BLaER1 (cell line): ENCODE measurements around the gene ARVCF.
A peak's percentile ranks its signal among the peaks of the same experiment; 100 is the strongest.

Experiments
- H3K27ac ChIP-seq: shearing (Covaris generic); formaldehyde crosslinking; 2 replicates; pipeline ENCODE4 v1.8.1; 2022
- H3K27me3 ChIP-seq: shearing (Covaris generic); formaldehyde crosslinking; 2 replicates; pipeline ENCODE4 v1.8.1; 2022
- H3K36me3 ChIP-seq: shearing (Covaris generic); formaldehyde crosslinking; 2 replicates; pipeline ENCODE4 v1.8.1; 2022
- H3K4me1 ChIP-seq: shearing (Covaris generic); formaldehyde crosslinking; 2 replicates; pipeline ENCODE4 v1.8.1; 2022
- H3K4me2 ChIP-seq: shearing (Covaris generic); formaldehyde crosslinking; 2 replicates; pipeline ENCODE4 v1.8.1; 2022
- H3K4me3 ChIP-seq: shearing (Covaris generic); formaldehyde crosslinking; 2 replicates; pipeline ENCODE4 v1.8.1; 2022
- H3K9ac ChIP-seq: shearing (Covaris generic); formaldehyde crosslinking; 2 replicates; pipeline ENCODE4 v1.8.1; 2022
- H3K9me3 ChIP-seq: shearing (Covaris generic); formaldehyde crosslinking; 2 replicates; pipeline ENCODE4 v1.8.1; 2022
- H4K20me1 ChIP-seq: shearing (Covaris generic); formaldehyde crosslinking; 2 replicates; pipeline ENCODE4 v1.8.1; 2022
- Cebpa-rat ChIP-seq: shearing (Covaris generic); IDR thresholded peaks from 2 replicates; pipeline ENCODE4 v1.8.1; 2022

ARVCF gene

GRCh38 chr22:20061481-20061861 lies 44.8 kb upstream of the ARVCF start:
- Histone ChIP-seq H4K20me1 (no peaks in the 10 kb centered on the region), H3K4me3 (no peak overlapping the region)

GRCh38 chr22:20060700-20061480 lies 44.3 kb upstream of the ARVCF start:
- peaks cover 89% of the 10 kb centered on the region for H3K36me3 ChIP-seq
- no peak for TF ChIP-seq Cebpa-rat
- H3K4me1 ChIP-seq = peaks cover 36% of the 10 kb centered on the region
- no peaks in the 10 kb centered on the region for H4K20me1 ChIP-seq
- no peak overlapping the region for H3K4me3 ChIP-seq
- no peak overlapping the region for H3K4me2 ChIP-seq
- no peak overlapping the region for H3K27ac ChIP-seq
- no peaks in the 10 kb centered on the region for H3K9me3 ChIP-seq
- no peaks in the 10 kb centered on the region for H3K27me3 ChIP-seq
- no peak overlapping the region for H3K9ac ChIP-seq

More at GRCh38 chr22:20061481-20061861, 44.8 kb upstream of the ARVCF start:
- no peaks in the 10 kb centered on the region for H3K27me3 ChIP-seq
- peaks cover 89% of the 10 kb centered on the region for H3K36me3 ChIP-seq
- peaks cover 30% of the 10 kb centered on the region for H3K4me1 ChIP-seq
- no peak for TF ChIP-seq Cebpa-rat
- H3K9ac ChIP-seq = no peak overlapping the region
- H3K9me3 ChIP-seq = no peaks in the 10 kb centered on the region
- no peak overlapping the region for H3K27ac ChIP-seq
- no peak overlapping the region for H3K4me2 ChIP-seq

GRCh38 chr22:20058989-20059770 lies 42.6 kb upstream of the ARVCF start:
- no peak for TF ChIP-seq Cebpa-rat
- Histone ChIP-seq H3K4me2 (no peak overlapping the region), H3K9ac (no peak overlapping the region; the same call in 1 of the 2 replicates), H3K27me3 (no peaks in the 10 kb centered on the region), H3K27ac (no peak overlapping the region), H3K4me3 (no peak overlapping the region), H3K4me1 (peaks cover 53% of the 10 kb centered on the region), H3K9me3 (no peaks in the 10 kb centered on the region), H3K36me3 (peaks cover 85% of the 10 kb centered on the region), H4K20me1 (no peaks in the 10 kb centered on the region)

GRCh38 chr22:20057596-20058268 lies 41.1 kb upstream of the ARVCF start:
- H3K36me3 ChIP-seq = peaks cover 73% of the 10 kb centered on the region
- no peak for TF ChIP-seq Cebpa-rat
- H3K4me2 ChIP-seq = no peak overlapping the region
- no peak overlapping the region for H3K4me3 ChIP-seq
- H3K4me1 ChIP-seq = peaks cover 68% of the 10 kb centered on the region
- H3K27ac ChIP-seq = peak overlapping the region; percentile 90; the same call in 1 of the 2 replicates
- no peaks in the 10 kb centered on the region for H4K20me1 ChIP-seq
- no peaks in the 10 kb centered on the region for H3K27me3 ChIP-seq
- no peaks in the 10 kb centered on the region for H3K9me3 ChIP-seq
- no peak overlapping the region for H3K9ac ChIP-seq

- Histone ChIP-seq H3K9me3 (no peaks in the 10 kb centered on the region), H3K27ac (peak overlapping the region; percentile 90), H3K4me3 (peak overlapping the region; percentile 11; the same call in 1 of the 2 replicates), H3K36me3 (peaks cover 71% of the 10 kb centered on the region), H4K20me1 (no peaks in the 10 kb centered on the region), H3K27me3 (no peaks in the 10 kb centered on the region), H3K4me2 (peak overlapping the region; percentile 97), H3K4me1 (peaks cover 77% of the 10 kb centered on the region), H3K9ac (peak overlapping the region; percentile 44)
- TF ChIP-seq Cebpa-rat = no peak
Observed at GRCh38 chr22:20056696-20057386, 40.2 kb upstream of the ARVCF start.

GRCh38 chr22:20056161-20056560 lies 39.5 kb upstream of the ARVCF start:
- peak overlapping the region; percentile 97 for H3K4me2 ChIP-seq
- peak overlapping the region; percentile 11; the same call in 1 of the 2 replicates for H3K4me3 ChIP-seq
- H3K4me1 ChIP-seq = peaks cover 78% of the 10 kb centered on the region
- no peaks in the 10 kb centered on the region for H3K27me3 ChIP-seq
- peaks cover 71% of the 10 kb centered on the region for H3K36me3 ChIP-seq
- no peaks in the 10 kb centered on the region for H4K20me1 ChIP-seq
- H3K9me3 ChIP-seq = no peaks in the 10 kb centered on the region
- peak overlapping the region; percentile 90 for H3K27ac ChIP-seq
- TF ChIP-seq Cebpa-rat = no peak
- peak overlapping the region; percentile 44 for H3K9ac ChIP-seq

- Histone ChIP-seq H3K4me3 (no peak overlapping the region), H3K4me1 (peaks cover 78% of the 10 kb centered on the region), H3K9me3 (no peaks in the 10 kb centered on the region), H3K9ac (peak overlapping the region; percentile 44), H3K27me3 (no peaks in the 10 kb centered on the region), H3K4me2 (peak overlapping the region; percentile 97), H4K20me1 (no peaks in the 10 kb centered on the region), H3K36me3 (peaks cover 67% of the 10 kb centered on the region), H3K27ac (peak overlapping the region; percentile 90)
- TF ChIP-seq Cebpa-rat = no peak
Observed at GRCh38 chr22:20055654-20056053, 39.0 kb upstream of the ARVCF start.

GRCh38 chr22:20055144-20055543 lies 38.5 kb upstream of the ARVCF start:
- Histone ChIP-seq H3K36me3 (peaks cover 62% of the 10 kb centered on the region), H3K27me3 (no peaks in the 10 kb centered on the region), H3K9ac (no peak overlapping the region), H3K27ac (peak overlapping the region; percentile 90), H3K9me3 (no peaks in the 10 kb centered on the region), H3K4me1 (peaks cover 78% of the 10 kb centered on the region), H3K4me3 (no peak overlapping the region), H3K4me2 (peak overlapping the region; percentile 97), H4K20me1 (no peaks in the 10 kb centered on the region)
- TF ChIP-seq Cebpa-rat = no peak

GRCh38 chr22:20054485-20054884 lies 37.9 kb upstream of the ARVCF start:
- Histone ChIP-seq H3K4me3 (peak overlapping the region; percentile 45), H3K27ac (peak overlapping the region; percentile 90), H3K27me3 (no peaks in the 10 kb centered on the region), H3K9me3 (no peaks in the 10 kb centered on the region), H3K9ac (peak overlapping the region; percentile 73), H3K36me3 (peaks cover 66% of the 10 kb centered on the region), H3K4me2 (peak overlapping the region; percentile 97), H4K20me1 (no peaks in the 10 kb centered on the region), H3K4me1 (peaks cover 74% of the 10 kb centered on the region)
- TF ChIP-seq Cebpa-rat = no peak
